ENCODE results near the gene CAPN8.

DNA sequence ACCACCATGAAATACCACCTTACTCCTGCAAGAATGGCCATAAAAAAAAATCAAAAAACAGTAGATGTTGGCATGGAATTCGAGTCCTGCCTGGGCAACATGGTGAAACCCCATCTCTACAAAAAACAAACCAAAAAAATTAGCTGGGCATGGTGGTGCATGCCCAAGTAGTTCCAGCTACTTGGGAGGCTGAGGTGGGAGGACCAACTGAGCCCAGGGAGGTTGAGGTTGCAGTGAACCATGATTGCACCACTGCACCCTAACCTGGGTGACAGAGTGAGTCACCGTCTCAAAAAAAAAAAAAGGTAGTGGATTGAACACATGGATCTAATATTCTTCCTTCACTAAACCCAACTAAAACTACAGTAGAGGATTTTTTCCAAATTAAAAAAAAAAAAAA is 146.4 kb downstream of the CAPN8 start:
- TF ChIP-seq, protein P1, sequence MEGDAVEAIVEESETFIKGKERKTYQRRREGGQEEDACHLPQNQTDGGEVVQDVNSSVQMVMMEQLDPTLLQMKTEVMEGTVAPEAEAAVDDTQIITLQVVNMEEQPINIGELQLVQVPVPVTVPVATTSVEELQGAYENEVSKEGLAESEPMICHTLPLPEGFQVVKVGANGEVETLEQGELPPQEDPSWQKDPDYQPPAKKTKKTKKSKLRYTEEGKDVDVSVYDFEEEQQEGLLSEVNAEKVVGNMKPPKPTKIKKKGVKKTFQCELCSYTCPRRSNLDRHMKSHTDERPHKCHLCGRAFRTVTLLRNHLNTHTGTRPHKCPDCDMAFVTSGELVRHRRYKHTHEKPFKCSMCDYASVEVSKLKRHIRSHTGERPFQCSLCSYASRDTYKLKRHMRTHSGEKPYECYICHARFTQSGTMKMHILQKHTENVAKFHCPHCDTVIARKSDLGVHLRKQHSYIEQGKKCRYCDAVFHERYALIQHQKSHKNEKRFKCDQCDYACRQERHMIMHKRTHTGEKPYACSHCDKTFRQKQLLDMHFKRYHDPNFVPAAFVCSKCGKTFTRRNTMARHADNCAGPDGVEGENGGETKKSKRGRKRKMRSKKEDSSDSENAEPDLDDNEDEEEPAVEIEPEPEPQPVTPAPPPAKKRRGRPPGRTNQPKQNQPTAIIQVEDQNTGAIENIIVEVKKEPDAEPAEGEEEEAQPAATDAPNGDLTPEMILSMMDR (IDR thresholded peaks at IDR 0.05), result no peak
- TF ChIP-seq POLR2A (IDR thresholded peaks at IDR 0.05), result no peak

Measured in thyroid gland (tissue), 4 donors.